HepG2 (cell line): ENCODE results near the gene ACOT4. TPM values are rescaled to one million over a fixed set of nuclear protein-coding genes. Genes with fewer than 3 reads are reported as not detected.

Experiments used
- AGO1 ChIP-seq: fragments of 200-400 bp; formaldehyde crosslinking; IDR thresholded peaks from 2 replicates; pipeline ENCODE4 v1.6.1; 2017; ENCODE audit warnings: mild to moderate bottlenecking, low read depth, low read length, moderate library complexity; ENCODE audit not compliant: poor library complexity, severe bottlenecking
- BORCS8-MEF2B ChIP-seq: sonication (generic); formaldehyde crosslinking; IDR thresholded peaks from 2 replicates; pipeline ENCODE4 v1.8.0; 2022; ENCODE audit warnings: mild to moderate bottlenecking, missing genetic modification reagents
- HMG20A ChIP-seq: IDR thresholded peaks from 2 replicates; pipeline ENCODE4 v1.6.1; 2016; ENCODE audit warnings: borderline replicate concordance
- HOXA7 ChIP-seq: sonication (generic); formaldehyde crosslinking; IDR thresholded peaks from 2 replicates; pipeline ENCODE4 v1.8.1; 2022; ENCODE audit warnings: mild to moderate bottlenecking, missing genetic modification reagents, moderate library complexity
- JUND ChIP-seq: sonication (generic); formaldehyde crosslinking; IDR thresholded peaks from 2 replicates; pipeline ENCODE4 v1.8.0; 2022; ENCODE audit warnings: mild to moderate bottlenecking, missing genetic modification reagents
- NFYB ChIP-seq: sonication (generic); formaldehyde crosslinking; IDR thresholded peaks from 2 replicates; pipeline ENCODE4 v1.4.0; 2020; ENCODE audit warnings: missing genetic modification reagents
- PCBP1 ChIP-seq: fragments of 200-400 bp; formaldehyde crosslinking; IDR thresholded peaks from 2 replicates; pipeline ENCODE4 v1.6.1; 2017; ENCODE audit warnings: mild to moderate bottlenecking, low read depth, low read length, borderline replicate concordance
- POLR2A ChIP-seq, 2 experiments: IDR thresholded peaks; 2 replicates each; pipeline ENCODE4 v1.6.1; 2011; ENCODE audit warnings: low read depth in 2 of 2, low read length in 2 of 2, mild to moderate bottlenecking in 1 of 2, moderate library complexity in 1 of 2; ENCODE audit not compliant: insufficient read depth in 1 of 2
- SNAI1 ChIP-seq: sonication (generic); formaldehyde crosslinking; IDR thresholded peaks from 2 replicates; pipeline ENCODE4 v1.5.0; 2020; ENCODE audit warnings: mild to moderate bottlenecking, missing genetic modification reagents, borderline replicate concordance
- SRSF4 ChIP-seq: fragments of 200-400 bp; formaldehyde crosslinking; IDR thresholded peaks from one replicate; pipeline ENCODE4 v1.6.1; 2018; ENCODE audit warnings: mild to moderate bottlenecking, low read depth, low read length, moderate library complexity; ENCODE audit not compliant: poor library complexity, severe bottlenecking
- TARDBP ChIP-seq: sonication (generic); formaldehyde crosslinking; IDR thresholded peaks from 2 replicates; pipeline ENCODE4 v1.8.0; 2022; ENCODE audit warnings: mild to moderate bottlenecking, missing genetic modification reagents
- UBTF ChIP-seq: sonication (generic); formaldehyde crosslinking; IDR thresholded peaks from 2 replicates; pipeline ENCODE4 v1.4.0; 2020; ENCODE audit warnings: mild to moderate bottlenecking, missing genetic modification reagents
- WIZ ChIP-seq: sonication (generic); formaldehyde crosslinking; IDR thresholded peaks from 2 replicates; pipeline ENCODE4 v1.5.1; 2020; ENCODE audit warnings: mild to moderate bottlenecking, missing genetic modification reagents
- ZBTB25 ChIP-seq: IDR thresholded peaks from 2 replicates; pipeline ENCODE4 v1.6.1; 2018; ENCODE audit warnings: missing genetic modification reagents
- ZNF468 ChIP-seq: sonication (generic); formaldehyde crosslinking; IDR thresholded peaks from 2 replicates; pipeline ENCODE4 v1.8.0; 2022; ENCODE audit warnings: mild to moderate bottlenecking, moderate library complexity, missing genetic modification reagents
- ZNF878 ChIP-seq: sonication (generic); formaldehyde crosslinking; IDR thresholded peaks from 2 replicates; pipeline ENCODE4 v1.8.1; 2023; ENCODE audit warnings: mild to moderate bottlenecking, missing genetic modification reagents, moderate library complexity
- ZSCAN22 ChIP-seq: sonication (generic); formaldehyde crosslinking; IDR thresholded peaks from 2 replicates; pipeline ENCODE4 v1.4.0; 2020; ENCODE audit warnings: mild to moderate bottlenecking, missing genetic modification reagents
- polyA plus RNA-seq, 8 experiments: library from polyadenylated mRNA; depleted of rRNA in 3 of 8; stranded (reverse) in 7 of 8; unstranded in 1 of 8; fragments of >200 nt; fragmentation: Illumina TruSeq in 4 of 8; extraction: Trizol in 4 of 8; gene quantifications; 2 replicates each; pipeline versions ENCODE4 v1.2.1 to v1.2.3, GENCODE V29; 2011 to 2016; ENCODE audit warnings: low read depth in 4 of 8, missing spikeins in 1 of 8, mixed read lengths in 1 of 8; ENCODE audit not compliant: insufficient read depth in 1 of 8
- total RNA-seq, 5 experiments: library from RNA; depleted of rRNA; stranded (reverse); fragments of >200 nt; fragmentation: Illumina TruSeq; extraction: Trizol; gene quantifications; 2 replicates each; pipeline ENCODE4 v1.2.3, GENCODE V29; 2016; ENCODE audit warnings: low read depth in 1 of 5
- TF ChIP-seq, protein P1 (sequence below): IDR thresholded peaks from 2 replicates; pipeline ENCODE4 v1.6.1; 2016; ENCODE audit warnings: mild to moderate bottlenecking
- TF ChIP-seq, protein P2 (sequence below): sonication (generic); formaldehyde crosslinking; IDR thresholded peaks from 2 replicates; pipeline ENCODE4 v1.8.0; 2022; ENCODE audit warnings: mild to moderate bottlenecking, missing genetic modification reagents
- TF ChIP-seq, protein P3 (sequence below): sonication (generic); formaldehyde crosslinking; IDR thresholded peaks from 2 replicates; pipeline ENCODE4 v1.4.0; 2020; ENCODE audit warnings: missing genetic modification reagents, borderline replicate concordance

The ACOT4 gene
- total and polyA plus RNA-seq, 2 of the 13 experiments (the other 11 are each of a cell fraction or from before 2014, with no cell fraction given), result 0.04 to 0.05 TPM

GRCh38 chr14:73644531-73645247 lies 53.0 kb downstream of the ACOT4 start, which contains the start of gene DNAL1 (continued):
- TF ChIP-seq WIZ (no peak), PCBP1 (no peak), ZNF468 (CRISPR knock-in tag) (no peak), NFYB (CRISPR knock-in tag) (peak; percentile 51; the same call in 1 of the 2 replicates), SNAI1 (CRISPR knock-in tag) (no peak), JUND (CRISPR knock-in tag) (no peak), BORCS8-MEF2B (CRISPR knock-in tag) (no peak), ZSCAN22 (CRISPR knock-in tag) (no peak), HMG20A (CRISPR knock-in tag) (no peak), AGO1 (peak; percentile 68), TARDBP (CRISPR knock-in tag) (peak; percentile 46), SRSF4 (no peak), HOXA7 (CRISPR knock-in tag) (no peak), ZBTB25 (CRISPR knock-in tag) (no peak), POLR2A (IDR thresholded peaks at IDR 0.05; ENCODE audit: insufficient read depth in 1 of 2, low read depth in 2 of 2, low read length in 2 of 2) (peak; percentile 77 to 84), UBTF (peak; percentile 40; the same call in 1 of the 2 replicates), ZNF878 (no peak)
- TF ChIP-seq, protein P1, sequence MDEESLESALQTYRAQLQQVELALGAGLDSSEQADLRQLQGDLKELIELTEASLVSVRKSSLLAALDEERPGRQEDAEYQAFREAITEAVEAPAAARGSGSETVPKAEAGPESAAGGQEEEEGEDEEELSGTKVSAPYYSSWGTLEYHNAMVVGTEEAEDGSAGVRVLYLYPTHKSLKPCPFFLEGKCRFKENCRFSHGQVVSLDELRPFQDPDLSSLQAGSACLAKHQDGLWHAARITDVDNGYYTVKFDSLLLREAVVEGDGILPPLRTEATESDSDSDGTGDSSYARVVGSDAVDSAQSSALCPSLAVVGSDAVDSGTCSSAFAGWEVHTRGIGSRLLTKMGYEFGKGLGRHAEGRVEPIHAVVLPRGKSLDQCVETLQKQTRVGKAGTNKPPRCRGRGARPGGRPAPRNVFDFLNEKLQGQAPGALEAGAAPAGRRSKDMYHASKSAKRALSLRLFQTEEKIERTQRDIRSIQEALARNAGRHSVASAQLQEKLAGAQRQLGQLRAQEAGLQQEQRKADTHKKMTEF (CRISPR knock-in tag), result peak; percentile 47; the same call in 1 of the 2 replicates
- TF ChIP-seq, protein P2, sequence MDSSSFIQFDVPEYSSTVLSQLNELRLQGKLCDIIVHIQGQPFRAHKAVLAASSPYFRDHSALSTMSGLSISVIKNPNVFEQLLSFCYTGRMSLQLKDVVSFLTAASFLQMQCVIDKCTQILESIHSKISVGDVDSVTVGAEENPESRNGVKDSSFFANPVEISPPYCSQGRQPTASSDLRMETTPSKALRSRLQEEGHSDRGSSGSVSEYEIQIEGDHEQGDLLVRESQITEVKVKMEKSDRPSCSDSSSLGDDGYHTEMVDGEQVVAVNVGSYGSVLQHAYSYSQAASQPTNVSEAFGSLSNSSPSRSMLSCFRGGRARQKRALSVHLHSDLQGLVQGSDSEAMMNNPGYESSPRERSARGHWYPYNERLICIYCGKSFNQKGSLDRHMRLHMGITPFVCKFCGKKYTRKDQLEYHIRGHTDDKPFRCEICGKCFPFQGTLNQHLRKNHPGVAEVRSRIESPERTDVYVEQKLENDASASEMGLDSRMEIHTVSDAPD (CRISPR knock-in tag), result no peak
- TF ChIP-seq, protein P3, sequence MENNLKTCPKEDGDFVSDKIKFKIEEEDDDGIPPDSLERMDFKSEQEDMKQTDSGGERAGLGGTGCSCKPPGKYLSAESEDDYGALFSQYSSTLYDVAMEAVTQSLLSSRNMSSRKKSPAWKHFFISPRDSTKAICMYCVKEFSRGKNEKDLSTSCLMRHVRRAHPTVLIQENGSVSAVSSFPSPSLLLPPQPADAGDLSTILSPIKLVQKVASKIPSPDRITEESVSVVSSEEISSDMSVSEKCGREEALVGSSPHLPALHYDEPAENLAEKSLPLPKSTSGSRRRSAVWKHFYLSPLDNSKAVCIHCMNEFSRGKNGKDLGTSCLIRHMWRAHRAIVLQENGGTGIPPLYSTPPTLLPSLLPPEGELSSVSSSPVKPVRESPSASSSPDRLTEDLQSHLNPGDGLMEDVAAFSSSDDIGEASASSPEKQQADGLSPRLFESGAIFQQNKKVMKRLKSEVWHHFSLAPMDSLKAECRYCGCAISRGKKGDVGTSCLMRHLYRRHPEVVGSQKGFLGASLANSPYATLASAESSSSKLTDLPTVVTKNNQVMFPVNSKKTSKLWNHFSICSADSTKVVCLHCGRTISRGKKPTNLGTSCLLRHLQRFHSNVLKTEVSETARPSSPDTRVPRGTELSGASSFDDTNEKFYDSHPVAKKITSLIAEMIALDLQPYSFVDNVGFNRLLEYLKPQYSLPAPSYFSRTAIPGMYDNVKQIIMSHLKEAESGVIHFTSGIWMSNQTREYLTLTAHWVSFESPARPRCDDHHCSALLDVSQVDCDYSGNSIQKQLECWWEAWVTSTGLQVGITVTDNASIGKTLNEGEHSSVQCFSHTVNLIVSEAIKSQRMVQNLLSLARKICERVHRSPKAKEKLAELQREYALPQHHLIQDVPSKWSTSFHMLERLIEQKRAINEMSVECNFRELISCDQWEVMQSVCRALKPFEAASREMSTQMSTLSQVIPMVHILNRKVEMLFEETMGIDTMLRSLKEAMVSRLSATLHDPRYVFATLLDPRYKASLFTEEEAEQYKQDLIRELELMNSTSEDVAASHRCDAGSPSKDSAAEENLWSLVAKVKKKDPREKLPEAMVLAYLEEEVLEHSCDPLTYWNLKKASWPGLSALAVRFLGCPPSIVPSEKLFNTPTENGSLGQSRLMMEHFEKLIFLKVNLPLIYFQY (CRISPR knock-in tag), result no peak
